ENCODE data around the gene MVD. TPM values are rescaled to one million over a fixed set of nuclear protein-coding genes. Genes with fewer than 3 reads are reported as not detected.

The MVD gene
- total RNA-seq, 2 donors from 2014 or later: 34.7 to 40.0 TPM

GRCh38 chr16:88687676-88688012, 24.8 kb upstream of the MVD start:
- TF ChIP-seq POLR2A (IDR thresholded peaks at IDR 0.05) (no peak), POLR2AphosphoS5 (IDR thresholded peaks at IDR 0.05) (no peak), CTCF (IDR thresholded peaks at IDR 0.05) (no peak)
- Histone ChIP-seq H3K36me3 (no peaks in the 10 kb centered on the region), H3K4me1 (replicated peaks) (peaks cover 6% of the 10 kb centered on the region), H3K27me3 (replicated peaks; ENCODE audit: insufficient read depth) (peaks cover 3% of the 10 kb centered on the region), H3K27ac (no peak overlapping the region), H3K4me3 (no peak overlapping the region), H3K9me3 (no peaks in the 10 kb centered on the region)
- DNase-seq (ENCODE audit: low spot score): no peak
- 50% methylated on average over 3 of the region's 3 CpGs for WGBS
- intact Hi-C loops (cut with DNase I): no loop called here

- Histone ChIP-seq H3K4me1 (replicated peaks) (peaks cover 6% of the 10 kb centered on the region), H3K36me3 (no peaks in the 10 kb centered on the region), H3K9me3 (no peaks in the 10 kb centered on the region), H3K27me3 (replicated peaks; ENCODE audit: insufficient read depth) (peaks cover 3% of the 10 kb centered on the region), H3K4me3 (no peak overlapping the region), H3K27ac (no peak overlapping the region)
- TF ChIP-seq POLR2AphosphoS5 (IDR thresholded peaks at IDR 0.05): no peak
- no peak for TF ChIP-seq CTCF (IDR thresholded peaks at IDR 0.05)
- no peak for TF ChIP-seq POLR2A (IDR thresholded peaks at IDR 0.05)
- 48% methylated on average over 9 of the region's 10 CpGs for WGBS
- DNase-seq (ENCODE audit: low spot score): no peak
- intact Hi-C loops (cut with DNase I): no loop called here
Measured at GRCh38 chr16:88687254-88687576, 24.3 kb upstream of the MVD start.

- TF ChIP-seq CTCF (IDR thresholded peaks at IDR 0.05): no peak
- peak; percentile 33 for TF ChIP-seq POLR2AphosphoS5 (IDR thresholded peaks at IDR 0.05)
- no peaks in the 10 kb centered on the region for H3K36me3 ChIP-seq
- DNase-seq (ENCODE audit: low spot score): peak; percentile 78
- peak within 1 kb of the TSS; percentile 45 to 50 for H3K4me3 ChIP-seq
- no peaks in the 10 kb centered on the region for H3K9me3 ChIP-seq
- WGBS: 8% methylated on average over 50 of the region's 65 CpGs
- intact Hi-C loops (cut with DNase I): no loop called here
- peaks cover 6% of the 10 kb centered on the region for H3K4me1 ChIP-seq (replicated peaks)
- no peak within 1 kb of the TSS for H3K27ac ChIP-seq
- peaks cover 3% of the 10 kb centered on the region for H3K27me3 ChIP-seq (replicated peaks; ENCODE audit: insufficient read depth)
Measured at GRCh38 chr16:88686439-88687253, 23.8 kb upstream of the MVD start, which contains the start of gene SNAI3. TSS of gene SNAI3 (minus strand) at chr16:88686507. CDS start at chr16:88686406, 101 bp downstream.

GRCh38 chr16:88686062-88686438, 23.2 kb upstream of the MVD start:
- Histone ChIP-seq H3K4me1 (replicated peaks) (peaks cover 6% of the 10 kb centered on the region), H3K27me3 (replicated peaks; ENCODE audit: insufficient read depth) (peaks cover 3% of the 10 kb centered on the region)
- DNase-seq (ENCODE audit: low spot score): no peak

More at GRCh38 chr16:88686062-88686438, 23.2 kb upstream of the MVD start:
- H3K9me3 ChIP-seq: no peaks in the 10 kb centered on the region
- intact Hi-C loops (cut with DNase I): no loop called here
- TF ChIP-seq POLR2A (IDR thresholded peaks at IDR 0.05) (no peak), CTCF (IDR thresholded peaks at IDR 0.05) (no peak), POLR2AphosphoS5 (IDR thresholded peaks at IDR 0.05) (no peak)
- H3K4me3 ChIP-seq: peak overlapping the region; percentile 45 to 50
- no peak overlapping the region for H3K27ac ChIP-seq
- no peaks in the 10 kb centered on the region for H3K36me3 ChIP-seq
- 0% methylated on average over 20 of the region's 25 CpGs for WGBS
